Chondrocyte (in vitro differentiated cells): ENCODE data around the gene MYL6. TPM values are rescaled to one million over a fixed set of nuclear protein-coding genes. Genes with fewer than 3 reads are reported as not detected.

Experiments used
- DNase-seq: peaks from one replicate; pipeline ENCODE4 v3.0.0; 2021; ENCODE audit warnings: mixed read lengths, low spot score
- H3K27ac Mint-ChIP-seq: one replicate; pipeline ENCODE4 v1.8.0; 2021; ENCODE audit warnings: mild to moderate bottlenecking, moderate library complexity, mixed read lengths; ENCODE audit not compliant: unreplicated experiment
- H3K27me3 Mint-ChIP-seq: 2 replicates; pipeline ENCODE4 v1.8.0; 2021; ENCODE audit warnings: low read depth, mixed read lengths
- H3K36me3 Mint-ChIP-seq: 2 replicates; pipeline ENCODE4 v1.8.0; 2021; ENCODE audit warnings: low read depth, mixed read lengths
- H3K4me1 Mint-ChIP-seq: 2 replicates; pipeline ENCODE4 v1.8.0; 2021; ENCODE audit warnings: low read depth, mild to moderate bottlenecking, mixed read lengths
- H3K4me3 Mint-ChIP-seq: one replicate; pipeline ENCODE4 v1.8.0; 2021; ENCODE audit warnings: mild to moderate bottlenecking, moderate library complexity, mixed read lengths; ENCODE audit not compliant: unreplicated experiment
- H3K9me3 Mint-ChIP-seq: 2 replicates; pipeline ENCODE4 v1.8.0; 2021; ENCODE audit warnings: low read depth, mixed read lengths
- CTCF ChIP-seq: fragments of 200-600 bp; sonication (generic); IDR thresholded peaks from 2 replicates; pipeline ENCODE4 v1.5.0; 2021; ENCODE audit warnings: antibody characterized with exemption, mild to moderate bottlenecking, moderate library complexity
- total RNA-seq: library from RNA; stranded (reverse); gene quantifications from 3 replicates; pipeline ENCODE4 v1.2.1, GENCODE V29; 2021

MYL6 gene
- total RNA-seq, 1 donor from 2014 or later: 2,282 TPM

DNA sequence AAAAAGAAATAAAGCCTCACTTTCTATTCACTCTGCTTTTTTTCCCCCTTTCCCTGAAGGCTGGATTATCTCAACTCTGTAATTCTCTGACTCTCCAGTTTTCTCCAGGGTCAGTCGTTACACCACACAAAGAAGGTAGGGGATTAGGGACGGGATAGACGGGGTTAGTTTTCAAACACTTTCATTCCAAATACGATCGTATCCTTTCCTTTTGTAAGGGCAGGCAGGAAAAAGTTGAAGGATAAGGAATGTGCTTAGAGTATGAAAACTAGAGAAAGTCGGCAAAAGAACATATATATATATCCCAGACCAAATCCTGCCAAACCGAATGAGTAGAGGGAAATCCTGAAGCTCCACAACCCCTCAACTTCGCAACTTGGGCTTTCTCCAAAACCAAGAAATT is 30.7 kb upstream of the MYL6 start:
- Mint-ChIP-seq H3K4me1 (peaks cover 42% of the 10 kb centered on the region), H3K36me3 (peaks cover 18% of the 10 kb centered on the region), H3K9me3 (no peaks in the 10 kb centered on the region), H3K4me3 (peak overlapping the region; percentile 99), H3K27me3 (no peaks in the 10 kb centered on the region), H3K27ac (peak overlapping the region; percentile 92)
- DNase-seq: no peak
- no peak for TF ChIP-seq CTCF

GRCh38 chr12:56127888-56128669 is 30.1 kb upstream of the MYL6 start, which contains the start of gene ESYT1:
Gene ESYT1 (plus strand): TSS chr12:56128267. CDS start chr12:56128320, 53 bp downstream.
- Mint-ChIP-seq H3K4me1 (peaks cover 42% of the 10 kb centered on the region), H3K4me3 (peak within 1 kb of the TSS; percentile 99), H3K9me3 (no peaks in the 10 kb centered on the region), H3K36me3 (peaks cover 19% of the 10 kb centered on the region), H3K27ac (peak within 1 kb of the TSS; percentile 92), H3K27me3 (no peaks in the 10 kb centered on the region)
- no peak for TF ChIP-seq CTCF
- peak; percentile 98 for DNase-seq

DNA sequence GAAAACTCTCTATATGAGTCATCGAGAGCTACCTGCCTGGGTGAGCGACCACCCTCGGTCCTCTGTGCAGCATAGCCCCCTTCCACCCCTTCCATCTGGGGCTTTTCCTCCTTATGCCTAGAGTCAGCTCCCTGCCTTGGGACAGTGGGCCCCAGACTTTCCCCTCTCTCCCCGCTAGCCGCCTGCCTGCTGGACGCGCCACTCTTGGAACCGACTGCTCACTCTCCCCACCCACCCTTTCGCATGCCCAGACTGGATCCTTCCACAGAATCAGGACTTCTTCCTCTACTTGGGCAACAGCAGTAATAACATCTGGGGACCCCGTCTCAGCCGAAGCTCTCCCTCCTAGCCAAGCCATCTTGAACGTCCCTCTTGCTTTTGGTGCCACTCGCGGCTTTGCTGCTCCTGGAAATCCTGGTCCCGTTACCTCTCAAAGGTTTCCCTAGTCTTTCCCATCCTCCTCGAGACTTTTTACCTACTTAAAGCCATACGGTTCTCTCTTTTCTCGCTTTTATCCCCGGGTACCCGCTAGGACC is 29.4 kb upstream of the MYL6 start:
- Mint-ChIP-seq H3K9me3 (no peaks in the 10 kb centered on the region), H3K27me3 (no peaks in the 10 kb centered on the region), H3K4me1 (peaks cover 42% of the 10 kb centered on the region), H3K36me3 (peaks cover 23% of the 10 kb centered on the region), H3K4me3 (peak overlapping the region; percentile 99), H3K27ac (peak overlapping the region; percentile 92)
- no peak for DNase-seq
- TF ChIP-seq CTCF: no peak

DNA sequence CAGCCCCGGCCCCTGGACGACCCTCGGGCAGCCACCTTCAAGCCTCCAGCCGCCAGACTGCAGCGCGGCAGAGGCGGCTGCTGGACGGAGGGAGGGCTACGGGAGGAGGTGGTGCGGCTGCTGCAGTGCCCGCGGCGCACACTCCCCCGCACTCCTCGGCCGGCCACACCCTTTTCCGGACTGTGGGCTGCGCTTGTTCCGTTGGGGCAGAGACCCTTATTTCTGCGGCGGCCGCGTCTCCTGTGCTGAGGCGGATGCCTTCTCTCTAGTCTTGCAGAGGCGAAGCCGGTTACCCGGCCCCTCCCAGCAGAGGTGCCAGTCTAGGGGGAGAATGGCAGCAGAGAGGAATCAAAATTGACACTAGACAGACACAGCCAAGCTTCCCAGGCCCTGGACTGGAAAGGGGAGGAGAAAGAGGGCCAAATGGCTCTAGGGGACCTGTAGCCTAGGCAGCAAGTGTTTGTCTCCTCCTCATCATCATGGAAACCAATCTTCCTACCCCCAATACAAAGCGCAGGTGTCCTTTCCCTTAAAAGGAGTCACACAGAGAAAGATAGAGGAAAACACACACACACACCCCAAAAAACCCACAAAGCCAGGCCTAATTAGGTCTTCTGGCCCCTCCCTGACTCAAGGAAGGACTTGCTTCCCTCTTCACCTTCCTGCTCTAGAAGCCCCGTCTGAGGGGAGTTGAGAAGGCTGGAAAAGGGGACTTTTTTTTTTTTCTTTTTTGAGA is 28.8 kb upstream of the MYL6 start:
- no peaks in the 10 kb centered on the region for H3K27me3 Mint-ChIP-seq
- peak overlapping the region; percentile 92 for H3K27ac Mint-ChIP-seq
- no peak for TF ChIP-seq CTCF
- no peaks in the 10 kb centered on the region for H3K9me3 Mint-ChIP-seq
- no peak for DNase-seq
- peaks cover 28% of the 10 kb centered on the region for H3K36me3 Mint-ChIP-seq
- H3K4me1 Mint-ChIP-seq: peaks cover 42% of the 10 kb centered on the region
- peak overlapping the region; percentile 99 for H3K4me3 Mint-ChIP-seq

DNA sequence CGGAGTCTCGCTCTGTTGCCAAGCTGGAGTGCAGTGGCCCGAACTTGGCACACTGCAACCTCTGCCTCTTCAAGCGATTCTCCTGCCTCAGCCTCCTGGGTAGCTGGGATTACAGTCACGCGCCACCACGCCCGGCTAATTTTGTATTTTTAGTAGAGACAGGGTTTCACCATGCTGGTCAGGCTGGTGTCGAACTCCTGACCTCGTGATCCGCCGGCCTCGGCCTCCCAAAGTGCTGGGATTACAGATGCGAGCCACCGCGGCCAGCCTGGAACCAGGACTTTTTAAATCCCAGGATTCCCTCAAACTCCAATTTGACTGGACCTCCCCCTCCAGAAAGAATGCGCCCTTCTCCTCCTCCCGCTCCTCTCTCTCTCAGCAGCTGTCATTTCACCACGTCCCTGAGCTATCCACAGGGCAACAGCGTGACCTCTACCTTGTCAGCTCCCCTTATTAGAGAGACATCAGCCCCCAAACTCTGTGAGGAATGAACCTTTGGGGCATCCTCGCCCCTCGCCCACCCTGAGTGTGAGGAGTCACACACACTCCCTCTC is 28.1 kb upstream of the MYL6 start:
- no peak for TF ChIP-seq CTCF
- Mint-ChIP-seq H3K4me1 (peaks cover 42% of the 10 kb centered on the region), H3K27ac (peak overlapping the region; percentile 2), H3K4me3 (peak overlapping the region; percentile 99), H3K27me3 (no peaks in the 10 kb centered on the region), H3K9me3 (no peaks in the 10 kb centered on the region), H3K36me3 (peaks cover 28% of the 10 kb centered on the region)
- no peak for DNase-seq
